HepG2 (cell line): ENCODE measurements around the gene SRGAP3. TPM values are rescaled to one million over a fixed set of nuclear protein-coding genes. Genes with fewer than 3 reads are reported as not detected.

Experiments used
- ATAC-seq: fragments of 200-7000 bp; cut with Tn5 transposase; 3 replicates; pipeline ENCODE4 v1.9.1; 2020; ENCODE audit warnings: mild to moderate bottlenecking, moderate library complexity
- BruUV-seq: library from RNA; stranded (reverse); fragments of 400-500 nt; replicated peaks from 2 replicates; lab custom pipeline; 2021; lab: Mats Ljungman, UMichigan
- CTCF ChIA-PET: fragments of 300-600 bp; formaldehyde crosslinking; extraction: SDS; loops from one replicate; lab custom pipeline; 2021; ENCODE audit warnings: low total read pairs, inconsistent platforms, low intra/inter-chr PET ratio; lab: Yijun Ruan, JAX
- POLR2A ChIA-PET: fragments of 350-600 bp; sonication (Branson Sonifier 250); formaldehyde crosslinking; loops from one replicate; lab custom pipeline; 2020; ENCODE audit warnings: antibody characterized with exemption, inconsistent platforms; lab: Yijun Ruan, JAX
- DNase-seq: peaks from one replicate; pipeline ENCODE4 v3.0.0-alpha.2; 2015; ENCODE audit warnings: low spot score
- FAIRE-seq: peaks from 3 replicates; lab custom pipeline; 2011; peaks lifted over from hg19 to GRCh38; lab: Jason Lieb, UNC
- H2AFZ ChIP-seq: one replicate; pipeline ENCODE4 v1.6.1; 2011; ENCODE audit warnings: low read length, inconsistent platforms
- H3K27ac ChIP-seq: fragments of 300-600 bp; 3 replicates; pipeline ENCODE4 v1.8.0; 2011; ENCODE audit warnings: mixed run types, mild to moderate bottlenecking, mixed read lengths, low read length, inconsistent platforms; ENCODE audit not compliant: insufficient read depth; ENCODE audit errors: extremely low read length
- H3K27me3 ChIP-seq, 2 experiments: fragments of 200-600 bp in 1 of 2; 2 replicates in 1 of 2; 3 replicates in 1 of 2; pipeline versions ENCODE4 v1.6.0 to v1.8.0; 2011; ENCODE audit warnings: low read length in 2 of 2, mild to moderate bottlenecking in 2 of 2, moderate library complexity in 2 of 2, inconsistent platforms in 1 of 2; ENCODE audit not compliant: insufficient read depth in 2 of 2, control insufficient read depth in 1 of 2
- H3K36me3 ChIP-seq, 2 experiments: fragments of 200-600 bp in 1 of 2; replicated peaks in 1 of 2; 2 replicates in 1 of 2; 3 replicates in 1 of 2; pipeline versions ENCODE4 v1.5.1 to v1.8.0; 2011; ENCODE audit warnings: low read length in 2 of 2, inconsistent platforms in 1 of 2; ENCODE audit not compliant: insufficient read depth in 2 of 2, control insufficient read depth in 1 of 2
- H3K4me1 ChIP-seq: 2 replicates; pipeline ENCODE4 v1.5.1; 2012; ENCODE audit warnings: low read length, inconsistent platforms; ENCODE audit not compliant: insufficient read depth
- H3K4me2 ChIP-seq: 2 replicates; pipeline ENCODE4 v1.6.0; 2011; ENCODE audit warnings: low read depth, low read length, inconsistent platforms
- H3K4me3 ChIP-seq, 3 experiments: fragments of 200-600 bp in 1 of 3; sonication (generic), shearing (Covaris generic) in 1 of 3; replicated peaks in 1 of 3; 2 replicates each; pipeline ENCODE4 v1.5.1; 2011 to 2016; ENCODE audit warnings: low read length in 3 of 3, inconsistent platforms in 2 of 3, low read depth in 2 of 3, mild to moderate bottlenecking in 2 of 3, control low read depth in 1 of 3, mixed read lengths in 1 of 3; ENCODE audit not compliant: insufficient read depth in 1 of 3
- H3K79me2 ChIP-seq: one replicate; pipeline ENCODE4 v1.6.1; 2011; ENCODE audit warnings: low read length, inconsistent platforms; ENCODE audit not compliant: insufficient read depth
- H3K9ac ChIP-seq: 2 replicates; pipeline ENCODE4 v1.6.0; 2011; ENCODE audit warnings: mild to moderate bottlenecking, low read depth, low read length, inconsistent platforms; ENCODE audit not compliant: insufficient read depth
- H3K9me3 ChIP-seq: 2 replicates; pipeline ENCODE4 v1.5.1; 2012; ENCODE audit warnings: mild to moderate bottlenecking, low read length
- H4K20me1 ChIP-seq: 2 replicates; pipeline ENCODE4 v1.6.0; 2011; ENCODE audit warnings: inconsistent platforms, mild to moderate bottlenecking, low read length, moderate library complexity; ENCODE audit not compliant: insufficient read depth
- ATF2 ChIP-seq: sonication (generic); formaldehyde crosslinking; IDR thresholded peaks from 2 replicates; pipeline ENCODE4 v1.4.0; 2020; ENCODE audit warnings: missing genetic modification reagents
- CREBL2 ChIP-seq: sonication (generic); formaldehyde crosslinking; IDR thresholded peaks from 2 replicates; pipeline ENCODE4 v1.8.1; 2023; ENCODE audit warnings: missing genetic modification reagents, mild to moderate bottlenecking, borderline replicate concordance
- GATAD2A ChIP-seq: IDR thresholded peaks from 2 replicates; pipeline ENCODE4 v1.6.1; 2016
- KDM1A ChIP-seq: IDR thresholded peaks from 2 replicates; pipeline ENCODE4 v1.6.1; 2016; ENCODE audit warnings: missing compliant biosample characterization
- MAF1 ChIP-seq: sonication (generic); formaldehyde crosslinking; IDR thresholded peaks from 2 replicates; pipeline ENCODE4 v1.5.0; 2020; ENCODE audit warnings: missing genetic modification reagents, borderline replicate concordance
- MIER2 ChIP-seq: IDR thresholded peaks from 2 replicates; pipeline ENCODE4 v1.6.1; 2016; ENCODE audit warnings: missing biosample characterization, missing genetic modification reagents
- NAIF1 ChIP-seq: sonication (generic); formaldehyde crosslinking; IDR thresholded peaks from 2 replicates; pipeline ENCODE4 v1.5.0; 2020; ENCODE audit warnings: mild to moderate bottlenecking, missing genetic modification reagents, borderline replicate concordance
- NR2F6 ChIP-seq, 2 experiments: IDR thresholded peaks; 2 replicates each; pipeline ENCODE4 v1.6.1; 2016; ENCODE audit warnings: antibody characterized with exemption in 1 of 2, mild to moderate bottlenecking in 1 of 2
- RXRA ChIP-seq: sonication (generic); formaldehyde crosslinking; IDR thresholded peaks from 2 replicates; pipeline ENCODE4 v1.5.1; 2020; ENCODE audit warnings: missing genetic modification reagents
- SMAD1 ChIP-seq: sonication (generic); formaldehyde crosslinking; IDR thresholded peaks from 2 replicates; pipeline ENCODE4 v1.4.0; 2020; ENCODE audit warnings: missing genetic modification reagents, low read depth, mild to moderate bottlenecking, borderline replicate concordance
- USF2 ChIP-seq, 2 experiments: sonication (generic) in 1 of 2; formaldehyde crosslinking in 1 of 2; IDR thresholded peaks; 2 replicates each; pipeline versions ENCODE4 v1.5.1 to v1.6.1; 2011 to 2020; ENCODE audit warnings: borderline replicate concordance in 1 of 2, low read depth in 1 of 2, low read length in 1 of 2, mild to moderate bottlenecking in 1 of 2, missing genetic modification reagents in 1 of 2, moderate library complexity in 1 of 2
- ZNF451 ChIP-seq: sonication (generic); formaldehyde crosslinking; IDR thresholded peaks from 2 replicates; pipeline ENCODE4 v1.5.0; 2020; ENCODE audit warnings: mild to moderate bottlenecking, missing genetic modification reagents
- ZSCAN5A ChIP-seq: sonication (generic); formaldehyde crosslinking; IDR thresholded peaks from 2 replicates; pipeline ENCODE4 v1.8.0; 2022; ENCODE audit warnings: mild to moderate bottlenecking, missing genetic modification reagents, borderline replicate concordance
- WGBS: methylation state at CpG from one replicate; pipeline ENCODE4 v1.1.6; 2017; ENCODE audit warnings: low lambda C conversion rate; 5-methylcytosine and 5-hydroxymethylcytosine counted together
- in situ Hi-C: cut with HindIII; loops from 2 replicates; pipeline ENCODE4 v1.10.0; 2017; ENCODE audit warnings: low pct_unique_long_range_greater_than_20kb; ENCODE audit not compliant: extremely low pct_ligation_motif_present
- intact Hi-C: fragments of 100-400 bp; cut with micrococcal nuclease; formaldehyde crosslinking; loops from one replicate; pipeline ENCODE4 v1.10.0; 2022; ENCODE audit not compliant: unreplicated experiment
- polyA plus RNA-seq, 8 experiments: library from polyadenylated mRNA; depleted of rRNA in 3 of 8; stranded (reverse) in 7 of 8; unstranded in 1 of 8; fragments of >200 nt; fragmentation: Illumina TruSeq in 4 of 8; extraction: Trizol in 4 of 8; gene quantifications; 2 replicates each; pipeline versions ENCODE4 v1.2.1 to v1.2.3, GENCODE V29; 2011 to 2016; ENCODE audit warnings: low read depth in 4 of 8, missing spikeins in 1 of 8, mixed read lengths in 1 of 8; ENCODE audit not compliant: insufficient read depth in 1 of 8
- total RNA-seq, 5 experiments: library from RNA; depleted of rRNA; stranded (reverse); fragments of >200 nt; fragmentation: Illumina TruSeq; extraction: Trizol; gene quantifications; 2 replicates each; pipeline ENCODE4 v1.2.3, GENCODE V29; 2016; ENCODE audit warnings: low read depth in 1 of 5

SRGAP3 gene
- total and polyA plus RNA-seq, 2 of the 13 experiments (the other 11 are each of a cell fraction or from before 2014, with no cell fraction given) = 1.2 to 1.4 TPM

- WGBS = 43% methylated on average over 6 of the region's 6 CpGs
- Histone ChIP-seq H2AFZ (no peak overlapping the region), H3K36me3 (no peaks in the 10 kb centered on the region), H3K4me1 (no peaks in the 10 kb centered on the region), H3K9me3 (no peaks in the 10 kb centered on the region), H3K9ac (no peak overlapping the region), H4K20me1 (no peaks in the 10 kb centered on the region), H3K27me3 (no peaks in the 10 kb centered on the region), H3K79me2 (no peaks in the 10 kb centered on the region), H3K4me2 (no peak overlapping the region), H3K27ac (no peak overlapping the region), H3K4me3 (no peak overlapping the region)
- CTCF ChIA-PET = no interaction called here
- DNase-seq = no peak
- in situ Hi-C loops = no loop called here
- POLR2A ChIA-PET = no interaction called here
- intact Hi-C loops = no loop called here
- BruUV-seq = no TSS peak
- no peak for TF ChIP-seq ZNF451 (CRISPR knock-in tag)
- TF ChIP-seq ZSCAN5A = no peak
- ATAC-seq = no peak
- no peak for FAIRE-seq
Observed at GRCh38 chr3:9231006-9231405, 18.4 kb downstream of the SRGAP3 start.

GRCh38 chr3:9230596-9230995 lies 18.9 kb downstream of the SRGAP3 start:
- no peak for ATAC-seq
- Histone ChIP-seq H3K9me3 (no peaks in the 10 kb centered on the region), H2AFZ (no peak overlapping the region), H3K4me1 (no peaks in the 10 kb centered on the region), H3K27ac (no peak overlapping the region), H3K79me2 (no peaks in the 10 kb centered on the region), H3K27me3 (no peaks in the 10 kb centered on the region), H3K4me2 (no peak overlapping the region), H3K9ac (no peak overlapping the region), H3K4me3 (no peak overlapping the region), H3K36me3 (no peaks in the 10 kb centered on the region), H4K20me1 (no peaks in the 10 kb centered on the region)
- WGBS = 52% methylated on average over 8 of the region's 8 CpGs
- intact Hi-C loops = no loop called here
- CTCF ChIA-PET = no interaction called here
- in situ Hi-C loops = no loop called here
- no TSS peak for BruUV-seq
- no peak for FAIRE-seq
- DNase-seq = no peak
- POLR2A ChIA-PET = no interaction called here
- TF ChIP-seq KDM1A (CRISPR knock-in tag) = no peak
- TF ChIP-seq NAIF1 = no peak
- no peak for TF ChIP-seq NR2F6 (IDR thresholded peaks at IDR 0.05)
- no peak for TF ChIP-seq NR2F6 (CRISPR knock-in tag; IDR thresholded peaks at IDR 0.05)
- TF ChIP-seq CREBL2 (CRISPR knock-in tag) = no peak
- no peak for TF ChIP-seq MAF1 (CRISPR knock-in tag)
- TF ChIP-seq RXRA (CRISPR knock-in tag) = no peak
- TF ChIP-seq MIER2 (CRISPR knock-in tag) = no peak
- TF ChIP-seq ATF2 (CRISPR knock-in tag) = no peak
- no peak for TF ChIP-seq USF2 (IDR thresholded peaks at IDR 0.05; ENCODE audit: low read depth, low read length)
- TF ChIP-seq USF2 (CRISPR knock-in tag; IDR thresholded peaks at IDR 0.05; ENCODE audit: borderline replicate concordance) = no peak
- TF ChIP-seq SMAD1 (CRISPR knock-in tag) = no peak
- no peak for TF ChIP-seq GATAD2A
